ENCODE data around the gene ASPHD2. TPM values are rescaled to one million over a fixed set of nuclear protein-coding genes. Genes with fewer than 3 reads are reported as not detected.

The ASPHD2 gene
- total RNA-seq, 1 experiment from 2014 or later, result 7.1 TPM

DNA sequence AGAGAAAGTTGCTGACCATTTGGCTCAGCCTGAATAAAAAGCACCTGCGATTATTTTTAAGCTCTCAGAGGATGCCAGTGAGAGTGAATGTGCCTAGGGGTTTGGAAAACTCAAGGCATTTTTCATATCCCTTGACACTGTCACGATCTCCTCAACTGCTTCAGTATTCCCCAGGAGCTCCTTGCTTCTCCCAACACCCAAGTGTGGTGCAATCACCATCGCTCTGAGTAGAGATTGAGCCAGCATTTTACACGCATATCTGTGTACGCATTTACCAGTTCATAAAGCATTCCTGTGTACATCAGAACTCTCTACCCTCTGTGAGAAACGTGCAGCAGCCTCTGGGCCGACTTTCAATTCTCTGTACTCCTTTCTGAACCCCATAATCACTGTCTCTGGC is 56.0 kb downstream of the ASPHD2 start:
- no peak overlapping the region for H3K9ac ChIP-seq (ENCODE audit: extremely low read depth, insufficient read length, low read length)
- peak overlapping the region in 2 of 3 experiments; percentile 40 to 71; a peak in 2 of 7 replicates for H3K27ac Mint-ChIP-seq
- H3K9me3 Mint-ChIP-seq, result no peaks in the 10 kb centered on the region; a peak in 1 of 5 replicates
- no peak overlapping the region for H2BK15ac ChIP-seq (ENCODE audit: low read depth, low read length)
- H4K20me1 ChIP-seq (ENCODE audit: control insufficient read depth, insufficient read depth, insufficient read length), result no peaks in the 10 kb centered on the region
- H2BK12ac ChIP-seq (ENCODE audit: insufficient read length, low read depth, low read length), result no peak overlapping the region
- H3K4ac ChIP-seq (ENCODE audit: low read depth, low read length), result no peak overlapping the region
- no peak overlapping the region for H3K18ac ChIP-seq (ENCODE audit: insufficient read length, low read depth, low read length)
- no peak overlapping the region for H2BK5ac ChIP-seq (ENCODE audit: insufficient read length, low read length)
- TF ChIP-seq, protein P1, sequence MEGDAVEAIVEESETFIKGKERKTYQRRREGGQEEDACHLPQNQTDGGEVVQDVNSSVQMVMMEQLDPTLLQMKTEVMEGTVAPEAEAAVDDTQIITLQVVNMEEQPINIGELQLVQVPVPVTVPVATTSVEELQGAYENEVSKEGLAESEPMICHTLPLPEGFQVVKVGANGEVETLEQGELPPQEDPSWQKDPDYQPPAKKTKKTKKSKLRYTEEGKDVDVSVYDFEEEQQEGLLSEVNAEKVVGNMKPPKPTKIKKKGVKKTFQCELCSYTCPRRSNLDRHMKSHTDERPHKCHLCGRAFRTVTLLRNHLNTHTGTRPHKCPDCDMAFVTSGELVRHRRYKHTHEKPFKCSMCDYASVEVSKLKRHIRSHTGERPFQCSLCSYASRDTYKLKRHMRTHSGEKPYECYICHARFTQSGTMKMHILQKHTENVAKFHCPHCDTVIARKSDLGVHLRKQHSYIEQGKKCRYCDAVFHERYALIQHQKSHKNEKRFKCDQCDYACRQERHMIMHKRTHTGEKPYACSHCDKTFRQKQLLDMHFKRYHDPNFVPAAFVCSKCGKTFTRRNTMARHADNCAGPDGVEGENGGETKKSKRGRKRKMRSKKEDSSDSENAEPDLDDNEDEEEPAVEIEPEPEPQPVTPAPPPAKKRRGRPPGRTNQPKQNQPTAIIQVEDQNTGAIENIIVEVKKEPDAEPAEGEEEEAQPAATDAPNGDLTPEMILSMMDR (conservative IDR thresholded peaks at IDR 0.05), result no peak
- H2BK20ac ChIP-seq (ENCODE audit: low read depth, low read length, poor library complexity, severe bottlenecking), result no peak overlapping the region
- H3K4me3 Mint-ChIP-seq, result peak overlapping the region; percentile 96 to 98
- H2AK5ac ChIP-seq (ENCODE audit: insufficient read length, low read length), result no peak overlapping the region
- no peak for DNase-seq
- no peak overlapping the region for H4K91ac ChIP-seq (ENCODE audit: insufficient read length, low read depth, low read length)
- H3K23ac ChIP-seq (ENCODE audit: insufficient read length, low read depth, low read length), result no peak overlapping the region
- H3K9me3 ChIP-seq (ENCODE audit: control insufficient read depth, low read depth, low read length), result no peaks in the 10 kb centered on the region
- H3K4me2 ChIP-seq (ENCODE audit: insufficient read depth, insufficient read length, low read length), result peak overlapping the region; percentile 65
- H2AFZ ChIP-seq (ENCODE audit: low read length), result no peak overlapping the region
- peaks cover 11 to 36% (median 35%) of the 10 kb centered on the region in 3 experiments; a peak in 5 of 7 replicates for H3K36me3 Mint-ChIP-seq (ENCODE audit: insufficient read depth in 1 of 3, low read depth in 3 of 3)
- no peaks in the 10 kb centered on the region for H3K27me3 ChIP-seq (ENCODE audit: insufficient read depth, low read length)
- no peak overlapping the region for H3K14ac ChIP-seq (ENCODE audit: insufficient read depth, low read length)
- H3K27me3 Mint-ChIP-seq (ENCODE audit: low read depth), result no peaks in the 10 kb centered on the region
- H3T11ph ChIP-seq (ENCODE audit: low read length), result no peak overlapping the region
- H3K79me1 ChIP-seq (ENCODE audit: insufficient read depth, low read depth, low read length, poor library complexity, severe bottlenecking), result peaks cover 8% of the 10 kb centered on the region
- no peak overlapping the region for H4K8ac ChIP-seq (replicated peaks; ENCODE audit: insufficient read length, low read depth, low read length)
- H3K27ac ChIP-seq (ENCODE audit: insufficient read length, low read depth, low read length), result no peak overlapping the region
- no peak overlapping the region for H4K5ac ChIP-seq (ENCODE audit: insufficient read length, low read depth, low read length)
- peaks cover 35 to 40% of the 10 kb centered on the region in 2 experiments for H3K4me1 Mint-ChIP-seq
- H2BK120ac ChIP-seq (ENCODE audit: low read depth, low read length, poor library complexity, severe bottlenecking), result no peak overlapping the region
- WGBS (ENCODE audit: extremely low coverage, insufficient read length, low lambda C conversion rate), result no CpG with 5 or more reads among the region's 7 CpGs
- no peaks in the 10 kb centered on the region for H3K23me2 ChIP-seq (ENCODE audit: insufficient read length, low read depth, low read length, poor library complexity, severe bottlenecking)
- H3K79me2 ChIP-seq (ENCODE audit: insufficient read depth, low read length), result peaks cover 3% of the 10 kb centered on the region; the same call in 1 of the 2 replicates
- no peaks in the 10 kb centered on the region; the same call in 1 of the 2 replicates for H3K4me1 ChIP-seq (ENCODE audit: insufficient read depth, low read length)
- no peak overlapping the region for H3K56ac ChIP-seq (ENCODE audit: insufficient read length, low read depth, low read length)
